Ovary (tissue), 9 donors: ENCODE results near the gene CD4. TPM values are rescaled to one million over a fixed set of nuclear protein-coding genes. Genes with fewer than 3 reads are reported as not detected.

Experiments
- DNase-seq, 5 donors: peaks; one replicate each; pipeline ENCODE4 v3.0.0-alpha.2; 2019 to 2020
- H3K27ac ChIP-seq, 2 donors: fragments of 200-600 bp; one replicate each; pipeline versions ENCODE4 v1.5.1 to v1.8.0; 2019 to 2022
- H3K27me3 ChIP-seq: fragments of 200-600 bp; one replicate; pipeline ENCODE4 v1.8.0; 2022
- H3K36me3 ChIP-seq: fragments of 200-600 bp; sonication (generic); one replicate; pipeline ENCODE4 v1.5.1; 2019
- H3K4me1 ChIP-seq: one replicate; pipeline ENCODE4 v1.8.1; 2013; ENCODE audit warnings: mild to moderate bottlenecking, moderate library complexity; ENCODE audit not compliant: insufficient read depth
- H3K4me3 ChIP-seq: fragments of 200-600 bp; sonication (generic); one replicate; pipeline ENCODE4 v1.5.1; 2017
- H3K9me3 ChIP-seq, 2 donors: fragments of 200-600 bp in 1 of 2; sonication (generic) in 1 of 2; one replicate each; pipeline versions ENCODE4 v1.5.1 to v1.8.1; 2013 to 2019; ENCODE audit warnings: mild to moderate bottlenecking in 1 of 2, moderate library complexity in 1 of 2
- EP300 ChIP-seq: sonication (generic); formaldehyde crosslinking; IDR thresholded peaks from one replicate; pipeline ENCODE4 v1.6.1; 2017; ENCODE audit warnings: antibody characterized with exemption
- POLR2A ChIP-seq: fragments of 450-650 bp; IDR thresholded peaks from one replicate; pipeline ENCODE4 v1.6.1; 2017; ENCODE audit warnings: antibody characterized with exemption, mild to moderate bottlenecking, moderate library complexity
- WGBS, 3 donors: extraction: QIAGEN DNeasy Blood & Tissue Kit in 1 of 3; methylation state at CpG; one replicate each; pipeline versions ENCODE4 v1.1.5 to v1.1.7; 2013 to 2017; 5-methylcytosine and 5-hydroxymethylcytosine counted together
- intact Hi-C, 4 donors: fragments of 100-400 bp; cut with DNase I; formaldehyde crosslinking; loops; one replicate each; pipeline versions ENCODE4 v1.11.0 to v1.15.1; 2022 to 2023
- polyA plus RNA-seq, 2 donors: library from polyadenylated mRNA; stranded (reverse); fragments of 200-250 nt in 1 of 2; fragments of 350-450 nt in 1 of 2; fragmentation: Illumina TruSeq in 1 of 2; extraction: RNeasy Lipid Tissue Mini Kit (QIAGEN cat#74804) in 1 of 2; gene quantifications; one replicate each; pipeline ENCODE4 v1.2.3, GENCODE V29; 2013 to 2014
- total RNA-seq, 7 donors: library from RNA; depleted of rRNA in 2 of 7; stranded (reverse); fragments of >200 nt in 2 of 7; fragmentation: NEBNext Ultra II Directional in 3 of 7; extraction: Animal tissue kit (Norgen Biotek cat#: 25700) in 3 of 7; gene quantifications; one replicate each; pipeline versions ENCODE4 v1.1.0 to v1.2.4, GENCODE V29; 2016 to 2023
- TF ChIP-seq, protein P1 (sequence below), 3 donors: fragments of 450-650 bp in 2 of 3; fragments of 200-600 bp in 1 of 3; IDR thresholded peaks; one replicate each; pipeline versions ENCODE4 v1.5.1 to v1.8.0; 2016 to 2022; ENCODE audit warnings: antibody characterized with exemption in 3 of 3, mild to moderate bottlenecking in 1 of 3
- donor health status: DM: no; HTN: no; CAD: no; lungs with moderate emphysema.
- donor health status: DM: no; HTN: no; CAD: no.
- donor health status: Bipolar disorder and iron deficiency.
- donor health status: DM: yes; HTN: yes; CAD: no.
- donor health status: DM: no; HTN: no; CAD: no.
- donor health status: DM: yes; HTN: yes; CAD: no.

CD4 gene
- total and polyA plus RNA-seq, 9 donors = 2.1 to 40.2 (median 10.3) TPM

DNA sequence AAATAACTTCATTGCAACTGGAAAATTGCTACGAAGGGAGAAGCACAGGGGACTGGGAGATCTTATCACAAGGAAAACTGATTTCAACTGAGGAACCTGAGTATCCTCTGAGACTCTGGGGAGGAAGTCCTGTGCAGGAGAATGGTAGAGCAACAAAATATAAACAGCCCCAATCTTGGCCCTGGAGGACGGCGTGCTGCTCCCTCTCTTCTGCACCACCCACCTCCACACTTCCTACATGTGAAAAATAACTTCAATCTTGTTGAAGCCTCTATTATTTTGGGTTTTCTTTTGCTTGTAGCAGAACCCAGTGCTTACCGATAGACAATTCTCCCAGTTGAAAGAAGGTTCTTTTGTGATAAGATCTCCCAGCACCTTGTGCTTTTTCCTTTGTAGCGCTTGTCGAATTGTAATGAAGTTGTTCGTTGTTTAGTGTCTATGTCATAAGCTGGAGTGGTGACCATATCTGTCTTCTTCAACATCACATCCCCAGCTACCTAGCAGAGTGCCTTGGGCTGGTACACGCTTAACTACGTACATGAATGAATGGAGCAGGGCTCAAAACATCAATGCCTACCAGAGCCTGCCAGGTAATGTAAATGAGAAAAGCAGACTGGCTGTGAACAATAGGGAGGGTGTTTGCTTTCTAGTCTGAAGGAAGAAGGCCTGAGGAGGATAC, 2.8 kb upstream of the CD4 start:
- H3K4me3 ChIP-seq = no peak overlapping the region
- H3K4me1 ChIP-seq = no peaks in the 10 kb centered on the region
- no peak for TF ChIP-seq EP300
- H3K27me3 ChIP-seq = no peaks in the 10 kb centered on the region
- DNase-seq = no peak
- H3K27ac ChIP-seq = no peak overlapping the region
- H3K36me3 ChIP-seq = no peaks in the 10 kb centered on the region
- no peaks in the 10 kb centered on the region for H3K9me3 ChIP-seq
- intact Hi-C loops = loop anchor here in 3 of 4 donors (5.0 to 10.0 kb wide), 3 partner anchors 52 to 1271 kb away; no protein-coding TSS in a partner anchor
- 77 to 86% (median 78%) methylated on average over 9 of the region's 9 CpGs for WGBS, 3 donors

- no peak overlapping the region for H3K27ac ChIP-seq
- no peak for TF ChIP-seq EP300
- TF ChIP-seq, protein P1, sequence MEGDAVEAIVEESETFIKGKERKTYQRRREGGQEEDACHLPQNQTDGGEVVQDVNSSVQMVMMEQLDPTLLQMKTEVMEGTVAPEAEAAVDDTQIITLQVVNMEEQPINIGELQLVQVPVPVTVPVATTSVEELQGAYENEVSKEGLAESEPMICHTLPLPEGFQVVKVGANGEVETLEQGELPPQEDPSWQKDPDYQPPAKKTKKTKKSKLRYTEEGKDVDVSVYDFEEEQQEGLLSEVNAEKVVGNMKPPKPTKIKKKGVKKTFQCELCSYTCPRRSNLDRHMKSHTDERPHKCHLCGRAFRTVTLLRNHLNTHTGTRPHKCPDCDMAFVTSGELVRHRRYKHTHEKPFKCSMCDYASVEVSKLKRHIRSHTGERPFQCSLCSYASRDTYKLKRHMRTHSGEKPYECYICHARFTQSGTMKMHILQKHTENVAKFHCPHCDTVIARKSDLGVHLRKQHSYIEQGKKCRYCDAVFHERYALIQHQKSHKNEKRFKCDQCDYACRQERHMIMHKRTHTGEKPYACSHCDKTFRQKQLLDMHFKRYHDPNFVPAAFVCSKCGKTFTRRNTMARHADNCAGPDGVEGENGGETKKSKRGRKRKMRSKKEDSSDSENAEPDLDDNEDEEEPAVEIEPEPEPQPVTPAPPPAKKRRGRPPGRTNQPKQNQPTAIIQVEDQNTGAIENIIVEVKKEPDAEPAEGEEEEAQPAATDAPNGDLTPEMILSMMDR (IDR thresholded peaks at IDR 0.05) = no peak
- TF ChIP-seq POLR2A = no peak
- H3K27me3 ChIP-seq = no peaks in the 10 kb centered on the region
- no peaks in the 10 kb centered on the region for H3K9me3 ChIP-seq
- H3K4me1 ChIP-seq = no peaks in the 10 kb centered on the region
- H3K4me3 ChIP-seq = no peak overlapping the region
- WGBS, 3 donors = 90 to 93% (median 90%) methylated on average over 5 of the region's 5 CpGs
- no peaks in the 10 kb centered on the region for H3K36me3 ChIP-seq
- DNase-seq = no peak
- intact Hi-C loops = loop anchor here in 3 of 4 donors (5.0 to 10.0 kb wide), 3 partner anchors 53 to 1270 kb away; no protein-coding TSS in a partner anchor
Observed at GRCh38 chr12:6787309-6787708, 2.0 kb upstream of the CD4 start.

DNA sequence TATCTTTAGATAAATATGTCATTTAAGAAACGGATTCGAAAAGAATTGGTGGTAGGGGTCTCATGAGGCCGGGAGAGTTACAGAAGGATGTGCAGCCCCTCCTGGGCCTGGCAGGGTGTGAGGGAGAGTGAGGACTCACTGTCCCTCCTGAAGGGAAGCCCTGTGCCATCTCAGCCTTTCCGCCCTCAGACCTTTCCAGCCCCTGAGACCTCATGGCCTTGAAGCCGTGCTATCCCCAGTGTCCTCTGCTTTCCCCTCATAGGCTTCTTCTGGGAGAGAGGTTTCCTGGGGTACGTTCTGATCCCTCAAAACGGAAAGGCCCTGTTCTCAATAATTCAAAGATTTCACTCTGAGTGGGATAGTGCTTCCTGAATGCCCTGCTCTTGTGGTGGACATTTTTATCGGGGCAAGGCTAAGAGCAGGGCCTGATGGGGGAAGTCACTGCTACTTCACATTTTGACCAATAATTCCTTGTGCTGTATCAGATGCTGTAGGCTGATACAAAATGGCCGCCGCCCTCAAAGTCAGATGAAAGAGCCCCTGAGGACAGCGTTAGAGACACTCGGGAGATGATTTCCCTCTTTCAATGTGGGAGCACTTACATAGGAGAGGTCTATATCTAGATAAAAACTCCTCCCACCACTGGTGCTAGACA, 1.3 kb downstream of the CD4 start:
- H3K9me3 ChIP-seq = no peaks in the 10 kb centered on the region
- intact Hi-C loops = no loop called here
- H3K36me3 ChIP-seq = no peaks in the 10 kb centered on the region
- TF ChIP-seq, protein P1 (IDR thresholded peaks at IDR 0.05) = no peak
- TF ChIP-seq POLR2A = no peak
- no peak for TF ChIP-seq EP300
- DNase-seq = no peak
- 84 to 88% (median 87%) methylated on average over 12 of the region's 12 CpGs for WGBS, 3 donors
- no peaks in the 10 kb centered on the region for H3K4me1 ChIP-seq
- H3K27ac ChIP-seq = no peak overlapping the region
- no peak overlapping the region for H3K4me3 ChIP-seq
- H3K27me3 ChIP-seq = no peaks in the 10 kb centered on the region

GRCh38 chr12:6791931-6792520, 2.7 kb downstream of the CD4 start:
- no peaks in the 10 kb centered on the region for H3K27me3 ChIP-seq
- TF ChIP-seq EP300 (no peak), POLR2A (no peak)
- TF ChIP-seq, protein P1 (IDR thresholded peaks at IDR 0.05) = no peak
- no peaks in the 10 kb centered on the region for H3K4me1 ChIP-seq
- 83 to 88% (median 88%) methylated on average over 13 of the region's 13 CpGs for WGBS, 3 donors
- H3K27ac ChIP-seq = no peak overlapping the region
- intact Hi-C loops = no loop called here
- H3K9me3 ChIP-seq = no peaks in the 10 kb centered on the region
- no peak for DNase-seq
- H3K4me3 ChIP-seq = no peak overlapping the region
- H3K36me3 ChIP-seq = no peaks in the 10 kb centered on the region
